ENCODE results near the gene DENND6A. TPM values are rescaled to one million over a fixed set of nuclear protein-coding genes. Genes with fewer than 3 reads are reported as not detected.

Gene DENND6A
- total RNA-seq, 1 donor from 2014 or later = 22.3 TPM

- Histone ChIP-seq H3K9me3 (no peaks in the 10 kb centered on the region), H3K27ac (peak overlapping the region; percentile 98), H3K27me3 (ENCODE audit: low read depth) (no peaks in the 10 kb centered on the region), H3K36me3 (no peaks in the 10 kb centered on the region), H3K4me3 (peak overlapping the region; percentile 90), H3K4me1 (peaks cover 33% of the 10 kb centered on the region)
- intact Hi-C loops (cut with DNase I) = no loop called here
- no peak for ATAC-seq
- TF ChIP-seq, protein P1, sequence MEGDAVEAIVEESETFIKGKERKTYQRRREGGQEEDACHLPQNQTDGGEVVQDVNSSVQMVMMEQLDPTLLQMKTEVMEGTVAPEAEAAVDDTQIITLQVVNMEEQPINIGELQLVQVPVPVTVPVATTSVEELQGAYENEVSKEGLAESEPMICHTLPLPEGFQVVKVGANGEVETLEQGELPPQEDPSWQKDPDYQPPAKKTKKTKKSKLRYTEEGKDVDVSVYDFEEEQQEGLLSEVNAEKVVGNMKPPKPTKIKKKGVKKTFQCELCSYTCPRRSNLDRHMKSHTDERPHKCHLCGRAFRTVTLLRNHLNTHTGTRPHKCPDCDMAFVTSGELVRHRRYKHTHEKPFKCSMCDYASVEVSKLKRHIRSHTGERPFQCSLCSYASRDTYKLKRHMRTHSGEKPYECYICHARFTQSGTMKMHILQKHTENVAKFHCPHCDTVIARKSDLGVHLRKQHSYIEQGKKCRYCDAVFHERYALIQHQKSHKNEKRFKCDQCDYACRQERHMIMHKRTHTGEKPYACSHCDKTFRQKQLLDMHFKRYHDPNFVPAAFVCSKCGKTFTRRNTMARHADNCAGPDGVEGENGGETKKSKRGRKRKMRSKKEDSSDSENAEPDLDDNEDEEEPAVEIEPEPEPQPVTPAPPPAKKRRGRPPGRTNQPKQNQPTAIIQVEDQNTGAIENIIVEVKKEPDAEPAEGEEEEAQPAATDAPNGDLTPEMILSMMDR (IDR thresholded peaks at IDR 0.05) = no peak
- DNase-seq = no peak
These were observed 94.0 kb downstream of the DENND6A start for GRCh38 chr3:57598765-57599360.

GRCh38 chr3:57597127-57597923 lies 95.6 kb downstream of the DENND6A start, which contains the start of gene ARF4:
Gene ARF4, minus strand, starts transcription at chr3:57597344. Its CDS starts 204 bp downstream, at chr3:57597140.
- ATAC-seq = peak; percentile 96 to 98
- intact Hi-C loops (cut with DNase I) = no loop called here
- H3K4me1 ChIP-seq = peaks cover 48% of the 10 kb centered on the region

DNA sequence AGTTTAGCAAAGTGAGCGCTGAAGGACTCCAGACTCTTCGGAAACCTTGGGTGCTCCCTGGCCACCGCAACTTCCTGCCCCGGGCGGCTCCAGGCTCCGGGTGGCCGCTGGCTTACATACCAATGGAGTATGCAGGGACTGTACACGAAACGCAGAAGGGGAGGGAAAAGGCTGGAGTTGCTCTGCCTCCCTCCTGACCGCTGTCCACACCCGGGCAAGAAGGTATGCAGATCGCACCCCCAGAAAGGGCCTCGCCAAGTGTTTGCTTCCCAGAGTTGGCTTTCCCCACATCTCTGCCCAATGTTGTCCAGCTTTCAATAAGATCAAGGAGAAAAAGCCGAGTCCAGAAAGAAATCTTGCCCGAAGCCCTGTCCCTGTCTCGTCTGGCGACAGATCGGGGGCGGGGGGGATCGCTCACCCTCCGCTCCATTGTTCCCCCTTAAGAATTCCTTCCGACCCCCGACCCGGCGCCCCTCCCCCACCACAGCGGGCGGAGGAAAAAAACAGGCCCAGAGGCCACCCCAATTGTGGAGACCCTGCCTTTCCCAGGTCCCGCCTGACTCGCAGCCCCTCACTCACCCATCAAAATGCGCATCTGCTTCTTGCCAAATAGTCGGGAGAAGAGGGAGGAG lies 96.3 kb downstream of the DENND6A start:
- Histone ChIP-seq H3K27ac (peak overlapping the region; percentile 98), H3K27me3 (ENCODE audit: low read depth) (no peaks in the 10 kb centered on the region), H3K4me1 (peaks cover 55% of the 10 kb centered on the region), H3K4me3 (peak overlapping the region; percentile 90), H3K9me3 (no peaks in the 10 kb centered on the region), H3K36me3 (no peaks in the 10 kb centered on the region)
- peak; percentile 84 for ATAC-seq
- intact Hi-C loops (cut with DNase I) = no loop called here
- peak; percentile 92 for DNase-seq
- TF ChIP-seq, protein P1 (IDR thresholded peaks at IDR 0.05) = no peak

More at GRCh38 chr3:57597127-57597923, 95.6 kb downstream of the DENND6A start, which contains the start of gene ARF4:
- Histone ChIP-seq H3K9me3 (no peaks in the 10 kb centered on the region), H3K27me3 (ENCODE audit: low read depth) (no peaks in the 10 kb centered on the region), H3K27ac (peak within 1 kb of the TSS; percentile 98), H3K4me3 (peak within 1 kb of the TSS; percentile 90), H3K36me3 (no peaks in the 10 kb centered on the region)
- peak; percentile 99 for DNase-seq
- TF ChIP-seq, protein P1 (IDR thresholded peaks at IDR 0.05) = peak; percentile 48

GRCh38 chr3:57594576-57594975 lies 98.3 kb downstream of the DENND6A start:
- DNase-seq = no peak
- Histone ChIP-seq H3K4me1 (peaks cover 57% of the 10 kb centered on the region), H3K4me3 (peak overlapping the region; percentile 90), H3K27ac (no peak overlapping the region), H3K27me3 (ENCODE audit: low read depth) (no peaks in the 10 kb centered on the region), H3K9me3 (no peaks in the 10 kb centered on the region), H3K36me3 (no peaks in the 10 kb centered on the region)
- intact Hi-C loops (cut with DNase I) = no loop called here
- no peak for ATAC-seq
- TF ChIP-seq, protein P1 (IDR thresholded peaks at IDR 0.05) = no peak

DNA sequence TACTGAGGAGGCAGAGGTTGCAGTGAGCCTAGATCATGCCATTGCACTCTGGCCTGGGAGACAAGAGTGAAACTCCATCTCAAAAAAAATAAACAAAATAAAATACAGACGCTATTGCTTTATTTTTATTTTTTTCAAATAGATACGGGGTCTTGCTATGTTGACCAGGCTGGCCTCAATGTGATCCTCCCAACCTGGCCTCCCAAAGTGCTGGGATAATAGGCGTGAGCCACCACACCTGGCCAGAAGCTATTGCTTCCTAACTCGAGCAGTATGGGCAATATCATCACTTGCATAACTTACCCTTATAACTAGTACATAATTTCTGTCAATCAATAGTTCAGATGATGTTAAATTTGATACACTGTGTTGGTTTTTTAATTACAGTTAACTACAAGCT lies 98.7 kb downstream of the DENND6A start:
- DNase-seq = no peak
- TF ChIP-seq, protein P1 (IDR thresholded peaks at IDR 0.05) = no peak
- Histone ChIP-seq H3K4me3 (peak overlapping the region; percentile 90), H3K27ac (no peak overlapping the region), H3K36me3 (no peaks in the 10 kb centered on the region), H3K27me3 (ENCODE audit: low read depth) (no peaks in the 10 kb centered on the region), H3K4me1 (peaks cover 55% of the 10 kb centered on the region), H3K9me3 (no peaks in the 10 kb centered on the region)
- ATAC-seq = no peak
- intact Hi-C loops (cut with DNase I) = no loop called here

Data from lower lobe of right lung (tissue), 2 donors.